ENCODE measurements around the gene SPANXA1.

DNA sequence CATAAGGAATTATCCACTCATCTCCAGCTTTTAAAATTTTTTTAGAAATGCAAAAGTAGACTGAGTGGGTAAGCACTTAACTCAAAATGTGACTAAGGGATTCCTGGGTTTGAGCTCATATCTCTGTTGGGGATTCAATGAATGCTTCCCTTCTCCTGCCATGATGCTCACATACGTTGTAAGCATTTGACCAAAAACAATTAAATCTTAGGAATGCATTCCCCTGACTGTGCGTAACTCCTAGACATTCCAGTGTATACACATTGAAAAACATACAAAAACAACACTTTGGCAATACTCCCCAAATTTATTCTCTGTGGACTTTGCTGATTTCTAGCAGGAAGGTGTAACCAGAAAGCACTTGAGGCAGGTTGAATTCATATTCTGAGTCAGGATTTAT, 34.8 kb upstream of the SPANXA1 start:
- TF ChIP-seq POLR2A (IDR thresholded peaks at IDR 0.05; ENCODE audit: low read depth, low read length), result no peak
- no peak for TF ChIP-seq JUND (IDR thresholded peaks at IDR 0.05; ENCODE audit: low read depth, low read length)
- no peak for TF ChIP-seq BHLHE40 (IDR thresholded peaks at IDR 0.05; ENCODE audit: borderline replicate concordance in 1 of 2, low read depth in 2 of 2, low read length in 1 of 2)
- no peak for TF ChIP-seq RFX5 (IDR thresholded peaks at IDR 0.05; ENCODE audit: low read depth, low read length)
- TF ChIP-seq DPF2 (IDR thresholded peaks at IDR 0.05), result no peak
- TF ChIP-seq, protein P1, sequence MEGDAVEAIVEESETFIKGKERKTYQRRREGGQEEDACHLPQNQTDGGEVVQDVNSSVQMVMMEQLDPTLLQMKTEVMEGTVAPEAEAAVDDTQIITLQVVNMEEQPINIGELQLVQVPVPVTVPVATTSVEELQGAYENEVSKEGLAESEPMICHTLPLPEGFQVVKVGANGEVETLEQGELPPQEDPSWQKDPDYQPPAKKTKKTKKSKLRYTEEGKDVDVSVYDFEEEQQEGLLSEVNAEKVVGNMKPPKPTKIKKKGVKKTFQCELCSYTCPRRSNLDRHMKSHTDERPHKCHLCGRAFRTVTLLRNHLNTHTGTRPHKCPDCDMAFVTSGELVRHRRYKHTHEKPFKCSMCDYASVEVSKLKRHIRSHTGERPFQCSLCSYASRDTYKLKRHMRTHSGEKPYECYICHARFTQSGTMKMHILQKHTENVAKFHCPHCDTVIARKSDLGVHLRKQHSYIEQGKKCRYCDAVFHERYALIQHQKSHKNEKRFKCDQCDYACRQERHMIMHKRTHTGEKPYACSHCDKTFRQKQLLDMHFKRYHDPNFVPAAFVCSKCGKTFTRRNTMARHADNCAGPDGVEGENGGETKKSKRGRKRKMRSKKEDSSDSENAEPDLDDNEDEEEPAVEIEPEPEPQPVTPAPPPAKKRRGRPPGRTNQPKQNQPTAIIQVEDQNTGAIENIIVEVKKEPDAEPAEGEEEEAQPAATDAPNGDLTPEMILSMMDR (IDR thresholded peaks at IDR 0.05 in 2 of 3, conservative IDR thresholded peaks at IDR 0.05 in 1 of 3; ENCODE audit: control insufficient read depth in 2 of 3, extremely low read depth in 1 of 3, insufficient read depth in 1 of 3, low read depth in 3 of 3, low read length in 3 of 3), result no peak
- TF ChIP-seq USF1 (IDR thresholded peaks at IDR 0.05; ENCODE audit: borderline replicate concordance, extremely low read length, insufficient read depth, low read depth, low read length), result no peak
- no peak for TF ChIP-seq TAF1 (IDR thresholded peaks at IDR 0.05; ENCODE audit: borderline replicate concordance, low read depth, low read length)
- TF ChIP-seq CREB1 (IDR thresholded peaks at IDR 0.05; ENCODE audit: low read depth), result no peak
- no peak for TF ChIP-seq SIN3A (IDR thresholded peaks at IDR 0.05; ENCODE audit: low read depth, low read length)
- TF ChIP-seq, protein P2, sequence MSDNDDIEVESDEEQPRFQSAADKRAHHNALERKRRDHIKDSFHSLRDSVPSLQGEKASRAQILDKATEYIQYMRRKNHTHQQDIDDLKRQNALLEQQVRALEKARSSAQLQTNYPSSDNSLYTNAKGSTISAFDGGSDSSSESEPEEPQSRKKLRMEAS (IDR thresholded peaks at IDR 0.05; ENCODE audit: low read depth, low read length), result no peak
- TF ChIP-seq MXI1 (IDR thresholded peaks at IDR 0.05; ENCODE audit: low read depth, low read length), result no peak
- TF ChIP-seq EP300 (IDR thresholded peaks at IDR 0.05; ENCODE audit: borderline replicate concordance in 1 of 2, control insufficient read depth in 1 of 2, low read depth in 2 of 2, low read length in 2 of 2), result no peak
